ENCODE results near the gene IKZF3.

DNA sequence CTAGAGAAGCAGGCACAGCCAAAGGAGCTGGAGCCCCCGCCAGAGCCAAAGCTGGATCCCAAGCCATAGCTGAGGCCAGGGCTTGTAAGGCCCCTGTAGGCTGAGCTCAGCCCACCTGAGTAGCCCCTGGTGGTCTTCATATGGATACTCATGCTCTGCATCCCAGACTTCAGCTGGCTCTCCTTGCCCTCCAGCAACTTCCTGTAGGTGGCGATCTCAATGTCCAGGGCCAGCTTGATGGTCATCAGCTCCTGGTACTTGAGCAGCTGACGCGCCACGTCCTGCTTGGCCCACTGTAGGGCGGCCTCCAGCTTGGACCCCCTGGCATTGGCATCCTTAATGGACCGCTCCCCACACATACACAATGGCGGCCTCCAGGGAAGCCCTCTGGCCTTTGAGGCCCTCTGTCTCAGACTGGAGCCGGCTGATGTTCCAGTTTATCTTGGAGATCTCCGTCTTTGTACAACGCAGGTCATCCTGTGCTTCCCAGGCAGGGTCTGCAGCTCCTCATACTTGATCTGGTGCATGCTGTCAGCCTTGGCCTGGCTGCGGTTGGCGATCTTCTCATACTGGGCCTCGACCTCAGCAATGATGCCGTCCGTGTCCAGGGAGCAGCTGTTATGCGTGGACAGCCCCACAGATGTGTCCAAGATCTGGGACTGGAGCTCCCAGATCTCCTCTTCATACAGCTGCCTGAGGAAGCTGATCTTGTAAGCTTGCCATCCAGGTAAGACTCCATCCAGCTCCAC lies 28.9 kb downstream of the IKZF3 start:
- TF ChIP-seq, protein P1, sequence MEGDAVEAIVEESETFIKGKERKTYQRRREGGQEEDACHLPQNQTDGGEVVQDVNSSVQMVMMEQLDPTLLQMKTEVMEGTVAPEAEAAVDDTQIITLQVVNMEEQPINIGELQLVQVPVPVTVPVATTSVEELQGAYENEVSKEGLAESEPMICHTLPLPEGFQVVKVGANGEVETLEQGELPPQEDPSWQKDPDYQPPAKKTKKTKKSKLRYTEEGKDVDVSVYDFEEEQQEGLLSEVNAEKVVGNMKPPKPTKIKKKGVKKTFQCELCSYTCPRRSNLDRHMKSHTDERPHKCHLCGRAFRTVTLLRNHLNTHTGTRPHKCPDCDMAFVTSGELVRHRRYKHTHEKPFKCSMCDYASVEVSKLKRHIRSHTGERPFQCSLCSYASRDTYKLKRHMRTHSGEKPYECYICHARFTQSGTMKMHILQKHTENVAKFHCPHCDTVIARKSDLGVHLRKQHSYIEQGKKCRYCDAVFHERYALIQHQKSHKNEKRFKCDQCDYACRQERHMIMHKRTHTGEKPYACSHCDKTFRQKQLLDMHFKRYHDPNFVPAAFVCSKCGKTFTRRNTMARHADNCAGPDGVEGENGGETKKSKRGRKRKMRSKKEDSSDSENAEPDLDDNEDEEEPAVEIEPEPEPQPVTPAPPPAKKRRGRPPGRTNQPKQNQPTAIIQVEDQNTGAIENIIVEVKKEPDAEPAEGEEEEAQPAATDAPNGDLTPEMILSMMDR (conservative IDR thresholded peaks at IDR 0.05; ENCODE audit: low read length): peak; percentile 13; the same call in 1 of the 2 replicates
- no peak for TF ChIP-seq EZH2phosphoT487 (IDR thresholded peaks at IDR 0.05; ENCODE audit: borderline replicate concordance)

Data from Loucy (cell line).